ENCODE results near the gene NRG4. TPM values are rescaled to one million over a fixed set of nuclear protein-coding genes. Genes with fewer than 3 reads are reported as not detected.

The NRG4 gene
- total and polyA plus RNA-seq, 7 donors, result 0.98 to 30.0 (median 6.4) TPM

DNA sequence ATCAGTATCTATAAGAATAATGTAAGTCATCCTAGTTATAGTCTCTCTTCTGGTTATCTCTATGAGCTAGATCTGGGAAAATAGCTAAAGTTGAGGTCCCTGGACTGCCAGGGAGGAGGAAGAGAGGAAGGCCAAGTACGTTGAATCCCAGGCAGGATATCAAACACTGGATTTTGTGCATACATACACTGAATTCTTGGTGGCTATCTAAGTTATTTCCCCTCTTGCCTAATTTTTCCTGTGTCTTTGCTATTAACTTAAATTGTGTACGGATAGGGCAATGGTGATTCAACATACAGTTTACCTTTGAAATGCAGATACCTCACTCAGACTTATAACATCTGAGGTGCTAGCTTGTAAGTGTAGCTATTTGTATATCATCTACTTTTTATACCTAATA is 81.4 kb downstream of the NRG4 start:
- no peak for ATAC-seq
- H3K4me1 ChIP-seq, result peaks cover 7% of the 10 kb centered on the region
- intact Hi-C loops (cut with DNase I), result loop anchor here in 1 of 2 donors (10.0 kb wide), 1 partner anchor 1544 kb away; no protein-coding TSS in a partner anchor
- no peaks in the 10 kb centered on the region for H3K9me3 ChIP-seq
- H3K27me3 ChIP-seq (ENCODE audit: insufficient read depth in 3 of 3, low read length in 2 of 3), result no peaks in the 10 kb centered on the region
- no peak for DNase-seq
- TF ChIP-seq, protein P1, sequence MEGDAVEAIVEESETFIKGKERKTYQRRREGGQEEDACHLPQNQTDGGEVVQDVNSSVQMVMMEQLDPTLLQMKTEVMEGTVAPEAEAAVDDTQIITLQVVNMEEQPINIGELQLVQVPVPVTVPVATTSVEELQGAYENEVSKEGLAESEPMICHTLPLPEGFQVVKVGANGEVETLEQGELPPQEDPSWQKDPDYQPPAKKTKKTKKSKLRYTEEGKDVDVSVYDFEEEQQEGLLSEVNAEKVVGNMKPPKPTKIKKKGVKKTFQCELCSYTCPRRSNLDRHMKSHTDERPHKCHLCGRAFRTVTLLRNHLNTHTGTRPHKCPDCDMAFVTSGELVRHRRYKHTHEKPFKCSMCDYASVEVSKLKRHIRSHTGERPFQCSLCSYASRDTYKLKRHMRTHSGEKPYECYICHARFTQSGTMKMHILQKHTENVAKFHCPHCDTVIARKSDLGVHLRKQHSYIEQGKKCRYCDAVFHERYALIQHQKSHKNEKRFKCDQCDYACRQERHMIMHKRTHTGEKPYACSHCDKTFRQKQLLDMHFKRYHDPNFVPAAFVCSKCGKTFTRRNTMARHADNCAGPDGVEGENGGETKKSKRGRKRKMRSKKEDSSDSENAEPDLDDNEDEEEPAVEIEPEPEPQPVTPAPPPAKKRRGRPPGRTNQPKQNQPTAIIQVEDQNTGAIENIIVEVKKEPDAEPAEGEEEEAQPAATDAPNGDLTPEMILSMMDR (IDR thresholded peaks at IDR 0.05), result no peak
- no peak overlapping the region for H3K27ac ChIP-seq
- H3K4me3 ChIP-seq, result no peak overlapping the region
- peaks cover 0 to 43% of the 10 kb centered on the region in 2 donors for H3K36me3 ChIP-seq (ENCODE audit: insufficient read depth in 1 of 2, low read depth in 1 of 2)
- 87 to 97% (median 95%) methylated on average over 2 of the region's 2 CpGs for WGBS, 3 donors

DNA sequence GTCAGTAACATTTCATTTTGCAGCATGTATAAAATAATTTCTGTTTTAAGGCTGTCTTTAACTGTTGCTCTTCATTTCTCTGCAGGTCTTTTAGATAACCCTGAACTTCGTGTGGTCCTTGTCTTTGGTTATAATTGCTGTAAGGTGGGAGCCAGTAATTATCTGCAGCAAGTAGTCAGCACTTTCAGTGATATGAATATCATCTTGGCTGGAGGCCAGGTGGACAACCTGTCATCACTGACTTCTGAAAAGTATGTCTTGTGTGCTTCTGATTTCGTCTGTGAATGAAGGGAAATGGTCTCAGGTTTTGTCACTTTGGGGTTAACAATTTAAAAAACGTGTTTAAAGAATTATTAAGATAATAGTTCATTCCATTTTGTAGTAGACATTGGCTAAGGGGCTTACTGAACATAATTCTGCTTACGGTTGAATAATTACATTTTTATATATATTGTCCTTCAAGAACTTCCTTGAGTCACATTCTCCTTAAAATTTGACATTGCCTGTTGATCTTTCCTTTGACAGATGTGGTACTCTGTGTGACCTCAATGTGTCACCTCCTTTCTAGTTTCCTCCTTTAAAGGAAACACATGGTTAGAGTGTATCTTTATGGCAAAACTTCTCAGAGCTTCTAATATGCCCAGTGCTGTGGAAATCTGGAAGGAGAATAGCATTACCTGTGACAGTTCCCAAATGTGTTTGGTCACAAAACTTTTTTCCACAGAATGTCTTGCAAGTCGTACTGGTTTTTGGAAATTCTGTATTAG is 82.2 kb downstream of the NRG4 start:
- ATAC-seq, result peak in 2 of 4 donors; percentile 67 to 77

DNA sequence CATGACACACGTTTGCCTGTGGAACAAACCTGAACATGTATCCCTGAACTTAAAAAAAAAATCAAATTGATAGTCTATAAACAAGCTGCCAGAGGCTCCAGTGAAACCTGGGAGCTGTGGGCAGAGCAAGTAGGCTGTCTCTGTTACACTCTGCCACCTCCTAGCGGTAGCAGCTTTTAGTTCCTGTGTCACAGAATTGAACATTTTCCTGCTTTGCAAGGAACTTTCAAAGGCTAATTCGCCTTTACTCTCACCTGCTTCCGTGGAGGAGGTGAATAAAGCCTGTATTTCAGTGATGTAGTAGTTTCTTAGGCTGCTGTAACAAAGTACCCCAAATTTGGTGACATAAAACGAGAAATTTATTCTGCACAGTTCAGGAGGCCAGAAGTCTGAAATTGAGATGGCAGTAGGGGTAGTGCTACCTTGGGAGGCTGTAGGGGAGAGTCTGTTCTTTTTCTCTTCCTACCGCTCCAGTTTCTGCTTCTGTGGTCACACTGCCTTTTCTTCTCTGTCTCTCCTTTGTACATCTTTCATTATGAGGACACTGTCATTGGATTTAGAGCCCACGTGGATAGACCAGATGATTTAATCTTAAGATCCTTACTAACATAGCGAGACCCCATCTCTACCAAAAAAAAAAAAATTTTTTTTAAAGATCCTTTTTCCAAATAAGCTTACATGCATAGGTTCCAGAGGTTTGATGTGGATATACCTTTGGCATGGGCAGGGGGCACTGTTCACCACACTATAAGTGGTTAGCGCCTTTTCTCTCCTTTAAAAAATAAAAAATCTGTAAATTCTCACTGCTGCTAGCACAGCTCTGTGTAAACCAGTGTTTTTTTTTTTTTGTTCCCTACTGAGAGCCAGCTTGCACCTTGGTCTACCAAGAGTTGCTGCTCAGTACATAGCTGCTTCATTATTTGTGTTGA is 83.3 kb downstream of the NRG4 start:
- intact Hi-C loops (cut with DNase I), result no loop called here
- peaks cover 0 to 31% of the 10 kb centered on the region in 2 donors for H3K36me3 ChIP-seq (ENCODE audit: insufficient read depth in 1 of 2, low read depth in 1 of 2)

More for the DNA sequence above, 82.2 kb downstream of the NRG4 start:
- Histone ChIP-seq H3K27ac (no peak overlapping the region), H3K4me1 (peaks cover 14% of the 10 kb centered on the region), H3K9me3 (no peaks in the 10 kb centered on the region), H3K27me3 (ENCODE audit: insufficient read depth in 3 of 3, low read length in 2 of 3) (no peaks in the 10 kb centered on the region), H3K36me3 (ENCODE audit: insufficient read depth in 1 of 2, low read depth in 1 of 2) (peaks cover 0 to 41% of the 10 kb centered on the region in 2 donors), H3K4me3 (no peak overlapping the region)
- 49 to 52% (median 51%) methylated on average over 5 of the region's 5 CpGs for WGBS, 3 donors
- TF ChIP-seq, protein P1 (IDR thresholded peaks at IDR 0.05), result no peak
- intact Hi-C loops (cut with DNase I), result loop anchor here in 1 of 2 donors (10.0 kb wide), 1 partner anchor 1545 kb away; no protein-coding TSS in a partner anchor
- no peak for DNase-seq

DNA sequence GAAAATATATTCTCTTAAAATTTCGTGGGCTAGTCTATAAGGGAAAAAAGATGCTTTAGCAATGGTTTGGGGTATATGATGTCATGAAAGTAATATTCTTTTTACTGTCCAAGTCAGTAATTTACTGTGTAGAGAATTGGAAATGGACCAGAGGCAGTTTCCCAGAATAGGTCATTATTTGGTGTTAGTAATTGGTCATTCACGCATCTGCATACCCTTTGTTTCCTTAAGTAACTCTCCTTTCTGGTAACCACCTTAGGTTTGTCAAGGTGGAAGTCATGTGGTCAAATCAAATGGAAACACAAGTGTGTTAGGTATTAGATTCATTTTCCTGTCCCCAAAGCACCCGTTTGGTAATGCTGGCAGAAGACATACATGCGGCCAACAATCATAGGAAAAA is 84.6 kb downstream of the NRG4 start:
- Histone ChIP-seq H3K36me3 (ENCODE audit: insufficient read depth in 1 of 2, low read depth in 1 of 2) (peaks cover 0 to 19% of the 10 kb centered on the region in 2 donors), H3K4me1 (peaks cover 27% of the 10 kb centered on the region), H3K9me3 (no peaks in the 10 kb centered on the region), H3K27me3 (ENCODE audit: insufficient read depth in 3 of 3, low read length in 2 of 3) (no peaks in the 10 kb centered on the region), H3K4me3 (no peak overlapping the region), H3K27ac (no peak overlapping the region)
- WGBS, 3 donors, result 63 to 77% (median 69%) methylated on average over 4 of the region's 4 CpGs
- TF ChIP-seq, protein P1 (IDR thresholded peaks at IDR 0.05), result no peak
- intact Hi-C loops (cut with DNase I), result no loop called here
- DNase-seq, result no peak
- no peak for ATAC-seq

More for the DNA sequence above, 83.3 kb downstream of the NRG4 start:
- Histone ChIP-seq H3K4me1 (peaks cover 20% of the 10 kb centered on the region), H3K27ac (no peak overlapping the region), H3K27me3 (ENCODE audit: insufficient read depth in 3 of 3, low read length in 2 of 3) (no peaks in the 10 kb centered on the region), H3K4me3 (no peak overlapping the region), H3K9me3 (no peaks in the 10 kb centered on the region)
- ATAC-seq, result peak in 1 of 4 donors; percentile 14
- WGBS, 3 donors, result 78 to 80% (median 80%) methylated on average over 9 of the region's 9 CpGs
- DNase-seq, result no peak
- TF ChIP-seq, protein P1 (IDR thresholded peaks at IDR 0.05), result no peak

Measured in psoas muscle (tissue), 8 donors.